ENCODE measurements around the gene ZBTB7C. TPM values are rescaled to one million over a fixed set of nuclear protein-coding genes. Genes with fewer than 3 reads are reported as not detected.

ZBTB7C gene
- total RNA-seq, 1 donor from 2014 or later: 0.56 TPM

GRCh38 chr18:48194591-48195181 is 214.5 kb downstream of the ZBTB7C start:
- Mint-ChIP-seq H3K27me3 (peaks cover 31% of the 10 kb centered on the region), H3K27ac (no peak overlapping the region), H3K36me3 (ENCODE audit: low read depth) (no peaks in the 10 kb centered on the region), H3K4me3 (no peak overlapping the region), H3K9me3 (no peaks in the 10 kb centered on the region), H3K4me1 (peaks cover 4% of the 10 kb centered on the region)
- DNase-seq: no peak
- intact Hi-C loops (cut with micrococcal nuclease): no loop called here

GRCh38 chr18:48193521-48194492 is 215.4 kb downstream of the ZBTB7C start:
- intact Hi-C loops (cut with micrococcal nuclease): no loop called here
- Mint-ChIP-seq H3K9me3 (no peaks in the 10 kb centered on the region), H3K4me1 (no peaks in the 10 kb centered on the region), H3K36me3 (ENCODE audit: low read depth) (no peaks in the 10 kb centered on the region), H3K27me3 (peaks cover 24% of the 10 kb centered on the region), H3K27ac (no peak overlapping the region), H3K4me3 (no peak overlapping the region)
- no peak for DNase-seq

- Mint-ChIP-seq H3K36me3 (ENCODE audit: low read depth) (no peaks in the 10 kb centered on the region), H3K4me3 (no peak overlapping the region), H3K27ac (no peak overlapping the region), H3K27me3 (peaks cover 26% of the 10 kb centered on the region), H3K9me3 (no peaks in the 10 kb centered on the region), H3K4me1 (no peaks in the 10 kb centered on the region)
- intact Hi-C loops (cut with micrococcal nuclease): no loop called here
- no peak for DNase-seq
Measured at GRCh38 chr18:48192542-48192941, 216.6 kb downstream of the ZBTB7C start.

GRCh38 chr18:48191494-48191893 is 217.7 kb downstream of the ZBTB7C start:
- no peak for DNase-seq
- Mint-ChIP-seq H3K36me3 (ENCODE audit: low read depth) (no peaks in the 10 kb centered on the region), H3K27ac (no peak overlapping the region), H3K4me3 (no peak overlapping the region), H3K9me3 (no peaks in the 10 kb centered on the region), H3K27me3 (peaks cover 24% of the 10 kb centered on the region), H3K4me1 (no peaks in the 10 kb centered on the region)
- intact Hi-C loops (cut with micrococcal nuclease): no loop called here

- H3K9me3 Mint-ChIP-seq: no peaks in the 10 kb centered on the region
- no peak overlapping the region for H3K4me3 Mint-ChIP-seq
- intact Hi-C loops (cut with micrococcal nuclease): no loop called here
- H3K36me3 Mint-ChIP-seq (ENCODE audit: low read depth): no peaks in the 10 kb centered on the region
- peaks cover 24% of the 10 kb centered on the region for H3K27me3 Mint-ChIP-seq
- no peak for DNase-seq
- H3K27ac Mint-ChIP-seq: no peak overlapping the region
- no peaks in the 10 kb centered on the region for H3K4me1 Mint-ChIP-seq
Measured at GRCh38 chr18:48190994-48191393, 218.2 kb downstream of the ZBTB7C start.

GRCh38 chr18:48188609-48189008 is 220.6 kb downstream of the ZBTB7C start:
- no peak for DNase-seq
- intact Hi-C loops (cut with micrococcal nuclease): no loop called here
- H3K36me3 Mint-ChIP-seq (ENCODE audit: low read depth): no peaks in the 10 kb centered on the region
- H3K27me3 Mint-ChIP-seq: peaks cover 35% of the 10 kb centered on the region
- H3K4me1 Mint-ChIP-seq: no peaks in the 10 kb centered on the region
- no peak overlapping the region for H3K4me3 Mint-ChIP-seq
- H3K27ac Mint-ChIP-seq: no peak overlapping the region
- no peaks in the 10 kb centered on the region for H3K9me3 Mint-ChIP-seq

- no peaks in the 10 kb centered on the region for H3K9me3 Mint-ChIP-seq
- no peaks in the 10 kb centered on the region for H3K4me1 Mint-ChIP-seq
- no peaks in the 10 kb centered on the region for H3K36me3 Mint-ChIP-seq (ENCODE audit: low read depth)
- peaks cover 42% of the 10 kb centered on the region for H3K27me3 Mint-ChIP-seq
- no peak for DNase-seq
- H3K4me3 Mint-ChIP-seq: no peak overlapping the region
- no peak overlapping the region for H3K27ac Mint-ChIP-seq
- intact Hi-C loops (cut with micrococcal nuclease): no loop called here
Measured at GRCh38 chr18:48186861-48187260, 222.3 kb downstream of the ZBTB7C start.

- H3K9me3 Mint-ChIP-seq: no peaks in the 10 kb centered on the region
- H3K36me3 Mint-ChIP-seq (ENCODE audit: low read depth): no peaks in the 10 kb centered on the region
- H3K4me3 Mint-ChIP-seq: no peak overlapping the region
- no peak overlapping the region for H3K27ac Mint-ChIP-seq
- H3K27me3 Mint-ChIP-seq: peaks cover 46% of the 10 kb centered on the region
- intact Hi-C loops (cut with micrococcal nuclease): no loop called here
- no peaks in the 10 kb centered on the region for H3K4me1 Mint-ChIP-seq
- no peak for DNase-seq
Measured at GRCh38 chr18:48186131-48186766, 222.9 kb downstream of the ZBTB7C start.

- intact Hi-C loops (cut with micrococcal nuclease): no loop called here
- DNase-seq: no peak
- H3K9me3 Mint-ChIP-seq: no peaks in the 10 kb centered on the region
- no peaks in the 10 kb centered on the region for H3K36me3 Mint-ChIP-seq (ENCODE audit: low read depth)
- H3K4me1 Mint-ChIP-seq: no peaks in the 10 kb centered on the region
- no peak overlapping the region for H3K27ac Mint-ChIP-seq
- no peak overlapping the region for H3K4me3 Mint-ChIP-seq
- peaks cover 44% of the 10 kb centered on the region for H3K27me3 Mint-ChIP-seq
Measured at GRCh38 chr18:48184118-48184517, 225.1 kb downstream of the ZBTB7C start.

GRCh38 chr18:48183613-48184012 is 225.6 kb downstream of the ZBTB7C start:
- no peak for DNase-seq
- H3K9me3 Mint-ChIP-seq: no peaks in the 10 kb centered on the region
- no peak overlapping the region for H3K27ac Mint-ChIP-seq
- H3K36me3 Mint-ChIP-seq (ENCODE audit: low read depth): no peaks in the 10 kb centered on the region
- H3K4me1 Mint-ChIP-seq: no peaks in the 10 kb centered on the region
- peaks cover 42% of the 10 kb centered on the region for H3K27me3 Mint-ChIP-seq
- no peak overlapping the region for H3K4me3 Mint-ChIP-seq
- intact Hi-C loops (cut with micrococcal nuclease): no loop called here

GRCh38 chr18:48182779-48183178 is 226.4 kb downstream of the ZBTB7C start:
- no peaks in the 10 kb centered on the region for H3K36me3 Mint-ChIP-seq (ENCODE audit: low read depth)
- no peak overlapping the region for H3K4me3 Mint-ChIP-seq
- H3K27ac Mint-ChIP-seq: no peak overlapping the region
- H3K4me1 Mint-ChIP-seq: no peaks in the 10 kb centered on the region
- DNase-seq: no peak
- H3K9me3 Mint-ChIP-seq: no peaks in the 10 kb centered on the region
- intact Hi-C loops (cut with micrococcal nuclease): no loop called here
- peaks cover 38% of the 10 kb centered on the region for H3K27me3 Mint-ChIP-seq

GRCh38 chr18:48181857-48182256 is 227.3 kb downstream of the ZBTB7C start:
- H3K27ac Mint-ChIP-seq: no peak overlapping the region
- intact Hi-C loops (cut with micrococcal nuclease): no loop called here
- H3K4me1 Mint-ChIP-seq: no peaks in the 10 kb centered on the region
- H3K4me3 Mint-ChIP-seq: no peak overlapping the region
- no peak for DNase-seq
- no peaks in the 10 kb centered on the region for H3K9me3 Mint-ChIP-seq
- peaks cover 38% of the 10 kb centered on the region for H3K27me3 Mint-ChIP-seq
- no peaks in the 10 kb centered on the region for H3K36me3 Mint-ChIP-seq (ENCODE audit: low read depth)

GRCh38 chr18:48181087-48181823 is 227.9 kb downstream of the ZBTB7C start:
- Mint-ChIP-seq H3K36me3 (ENCODE audit: low read depth) (no peaks in the 10 kb centered on the region), H3K27me3 (peaks cover 35% of the 10 kb centered on the region), H3K4me1 (no peaks in the 10 kb centered on the region), H3K9me3 (no peaks in the 10 kb centered on the region), H3K4me3 (no peak overlapping the region), H3K27ac (no peak overlapping the region)
- DNase-seq: no peak
- intact Hi-C loops (cut with micrococcal nuclease): no loop called here

All from activated CD4-positive, alpha-beta T cell treated with anti-CD3 and anti-CD28 coated beads, Interleukin-2, amount 10 ng/mL, durations not matched to agents 24 days and 14 days (primary cell).